Measurements from ENCODE around the gene DVL3.

The DVL3 gene

GRCh38 chr3:184192889-184193288, 37.7 kb downstream of the DVL3 start:
- no peak overlapping the region for H3K27ac ChIP-seq
- no peak overlapping the region for H3K4me3 ChIP-seq (ENCODE audit: low read depth, low read length)
- no peaks in the 10 kb centered on the region for H3K27me3 ChIP-seq (ENCODE audit: insufficient read depth, low read depth, severe bottlenecking)
- no peaks in the 10 kb centered on the region for H3K9me3 ChIP-seq (ENCODE audit: severe bottlenecking)
- no peak for DNase-seq
- TF ChIP-seq, protein P1, sequence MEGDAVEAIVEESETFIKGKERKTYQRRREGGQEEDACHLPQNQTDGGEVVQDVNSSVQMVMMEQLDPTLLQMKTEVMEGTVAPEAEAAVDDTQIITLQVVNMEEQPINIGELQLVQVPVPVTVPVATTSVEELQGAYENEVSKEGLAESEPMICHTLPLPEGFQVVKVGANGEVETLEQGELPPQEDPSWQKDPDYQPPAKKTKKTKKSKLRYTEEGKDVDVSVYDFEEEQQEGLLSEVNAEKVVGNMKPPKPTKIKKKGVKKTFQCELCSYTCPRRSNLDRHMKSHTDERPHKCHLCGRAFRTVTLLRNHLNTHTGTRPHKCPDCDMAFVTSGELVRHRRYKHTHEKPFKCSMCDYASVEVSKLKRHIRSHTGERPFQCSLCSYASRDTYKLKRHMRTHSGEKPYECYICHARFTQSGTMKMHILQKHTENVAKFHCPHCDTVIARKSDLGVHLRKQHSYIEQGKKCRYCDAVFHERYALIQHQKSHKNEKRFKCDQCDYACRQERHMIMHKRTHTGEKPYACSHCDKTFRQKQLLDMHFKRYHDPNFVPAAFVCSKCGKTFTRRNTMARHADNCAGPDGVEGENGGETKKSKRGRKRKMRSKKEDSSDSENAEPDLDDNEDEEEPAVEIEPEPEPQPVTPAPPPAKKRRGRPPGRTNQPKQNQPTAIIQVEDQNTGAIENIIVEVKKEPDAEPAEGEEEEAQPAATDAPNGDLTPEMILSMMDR (IDR thresholded peaks at IDR 0.05; ENCODE audit: low read depth, low read length), result no peak
- H3K36me3 ChIP-seq, result peaks cover 78% of the 10 kb centered on the region

- DNase-seq, result no peak
- H3K27ac ChIP-seq, result no peak overlapping the region
- H3K27me3 ChIP-seq (ENCODE audit: insufficient read depth, low read depth, severe bottlenecking), result no peaks in the 10 kb centered on the region
- H3K4me3 ChIP-seq (ENCODE audit: low read depth, low read length), result no peak overlapping the region
- TF ChIP-seq, protein P1 (IDR thresholded peaks at IDR 0.05; ENCODE audit: low read depth, low read length), result no peak
- peaks cover 66% of the 10 kb centered on the region for H3K36me3 ChIP-seq
- H3K9me3 ChIP-seq (ENCODE audit: severe bottlenecking), result no peaks in the 10 kb centered on the region
Measured at GRCh38 chr3:184193991-184194539, 38.9 kb downstream of the DVL3 start.

DNA sequence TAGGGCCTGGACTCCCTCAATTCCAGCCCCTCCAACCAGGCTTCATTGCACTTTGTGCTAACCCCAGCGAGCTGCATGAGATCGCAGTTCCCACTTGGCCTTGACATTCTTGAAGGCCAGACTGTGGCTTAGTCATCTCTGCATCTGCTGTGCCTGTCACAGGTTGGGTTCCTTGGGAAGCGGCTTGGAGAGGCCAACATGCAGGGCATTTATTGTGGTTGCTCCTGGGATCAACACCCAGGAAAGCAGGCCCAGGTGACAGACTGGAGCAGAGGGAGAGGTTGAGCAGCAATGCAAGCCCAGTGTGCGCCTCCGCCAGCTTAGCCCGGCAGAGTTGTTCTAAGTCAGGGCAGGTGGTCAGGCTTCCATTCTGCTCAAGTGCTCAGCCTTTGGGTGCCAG, 41.4 kb downstream of the DVL3 start:
- DNase-seq, result no peak
- TF ChIP-seq, protein P1 (IDR thresholded peaks at IDR 0.05; ENCODE audit: low read depth, low read length), result no peak
- no peaks in the 10 kb centered on the region for H3K9me3 ChIP-seq (ENCODE audit: severe bottlenecking)
- H3K27me3 ChIP-seq (ENCODE audit: insufficient read depth, low read depth, severe bottlenecking), result no peaks in the 10 kb centered on the region
- H3K27ac ChIP-seq, result no peak overlapping the region
- H3K4me3 ChIP-seq (ENCODE audit: low read depth, low read length), result no peak overlapping the region
- peaks cover 42% of the 10 kb centered on the region for H3K36me3 ChIP-seq

- TF ChIP-seq, protein P1 (IDR thresholded peaks at IDR 0.05; ENCODE audit: low read depth, low read length), result peak; percentile 30; the same call in 1 of the 2 replicates
- H3K27me3 ChIP-seq (ENCODE audit: insufficient read depth, low read depth, severe bottlenecking), result no peaks in the 10 kb centered on the region
- no peak overlapping the region for H3K27ac ChIP-seq
- DNase-seq, result peak; percentile 41
- no peak overlapping the region for H3K4me3 ChIP-seq (ENCODE audit: low read depth, low read length)
- no peaks in the 10 kb centered on the region for H3K9me3 ChIP-seq (ENCODE audit: severe bottlenecking)
- peaks cover 23% of the 10 kb centered on the region for H3K36me3 ChIP-seq
Measured at GRCh38 chr3:184198509-184198908, 43.3 kb downstream of the DVL3 start.

GRCh38 chr3:184200825-184201224, 45.6 kb downstream of the DVL3 start:
- Histone ChIP-seq H3K9me3 (ENCODE audit: severe bottlenecking) (no peaks in the 10 kb centered on the region), H3K27me3 (ENCODE audit: insufficient read depth, low read depth, severe bottlenecking) (no peaks in the 10 kb centered on the region), H3K27ac (no peak overlapping the region), H3K36me3 (peaks cover 6% of the 10 kb centered on the region), H3K4me3 (ENCODE audit: low read depth, low read length) (no peak overlapping the region)
- DNase-seq, result no peak
- TF ChIP-seq, protein P1 (IDR thresholded peaks at IDR 0.05; ENCODE audit: low read depth, low read length), result no peak

- H3K4me3 ChIP-seq (ENCODE audit: low read depth, low read length), result no peak overlapping the region
- TF ChIP-seq, protein P1 (IDR thresholded peaks at IDR 0.05; ENCODE audit: low read depth, low read length), result no peak
Measured at GRCh38 chr3:184203526-184203925, 48.3 kb downstream of the DVL3 start.

More at GRCh38 chr3:184203526-184203925, 48.3 kb downstream of the DVL3 start:
- H3K9me3 ChIP-seq (ENCODE audit: severe bottlenecking), result no peaks in the 10 kb centered on the region
- DNase-seq, result no peak
- no peaks in the 10 kb centered on the region for H3K27me3 ChIP-seq (ENCODE audit: insufficient read depth, low read depth, severe bottlenecking)
- no peaks in the 10 kb centered on the region for H3K36me3 ChIP-seq
- no peak overlapping the region for H3K27ac ChIP-seq
